SK-N-DZ (cell line): ENCODE results near the gene ARHGAP33.
"Not testable (repeated sequence)": the region's sequence is repeated elsewhere in the genome, so short reads cannot be mapped to it uniquely, and the experiment has no call there.

Experiments used
- DNase-seq: peaks from one replicate; pipeline ENCODE4 v3.0.0-alpha.2; 2015; ENCODE audit warnings: low spot score

Gene ARHGAP33

GRCh38 chr19:35833972-35834371 lies 58.6 kb downstream of the ARHGAP33 start:
- DNase-seq = no peak

DNA sequence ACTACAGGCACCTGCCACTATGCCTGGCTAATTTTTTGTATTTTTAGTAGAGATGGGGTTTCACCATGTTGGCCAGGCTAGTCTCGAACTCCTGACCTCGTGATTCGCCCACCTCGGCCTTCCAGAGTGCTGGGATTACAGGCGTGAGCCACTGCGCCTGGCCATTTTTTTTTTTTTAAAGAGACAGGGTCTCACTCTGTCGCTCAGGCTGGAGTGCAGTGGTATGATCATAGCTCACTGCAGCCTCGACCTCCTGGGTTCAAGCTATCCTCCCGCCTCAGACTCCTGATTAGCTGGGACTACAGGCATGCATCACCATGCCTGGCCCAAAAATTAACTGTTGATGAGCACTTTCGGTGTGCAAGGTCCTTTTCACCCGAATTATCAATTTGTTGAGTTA lies 60.7 kb downstream of the ARHGAP33 start:
- DNase-seq = not testable (repeated sequence)
